HepG2 (cell line): ENCODE results near the gene METTL1. TPM values are rescaled to one million over a fixed set of nuclear protein-coding genes. Genes with fewer than 3 reads are reported as not detected.

Source experiments
- ATAC-seq: fragments of 200-7000 bp; cut with Tn5 transposase; 3 replicates; pipeline ENCODE4 v1.9.1; 2020; ENCODE audit warnings: mild to moderate bottlenecking, moderate library complexity
- BruUV-seq: library from RNA; stranded (reverse); fragments of 400-500 nt; replicated peaks from 2 replicates; lab custom pipeline; 2021; lab: Mats Ljungman, UMichigan
- CTCF ChIA-PET: fragments of 300-600 bp; formaldehyde crosslinking; extraction: SDS; loops from one replicate; lab custom pipeline; 2021; ENCODE audit warnings: low total read pairs, inconsistent platforms, low intra/inter-chr PET ratio; lab: Yijun Ruan, JAX
- POLR2A ChIA-PET: fragments of 350-600 bp; sonication (Branson Sonifier 250); formaldehyde crosslinking; loops from one replicate; lab custom pipeline; 2020; ENCODE audit warnings: antibody characterized with exemption, inconsistent platforms; lab: Yijun Ruan, JAX
- DNase-seq: peaks from one replicate; pipeline ENCODE4 v3.0.0-alpha.2; 2015; ENCODE audit warnings: low spot score
- FAIRE-seq: peaks from 3 replicates; lab custom pipeline; 2011; peaks lifted over from hg19 to GRCh38; lab: Jason Lieb, UNC
- H2AFZ ChIP-seq: one replicate; pipeline ENCODE4 v1.6.1; 2011; ENCODE audit warnings: low read length, inconsistent platforms
- H3K27ac ChIP-seq: fragments of 300-600 bp; 3 replicates; pipeline ENCODE4 v1.8.0; 2011; ENCODE audit warnings: mixed run types, mild to moderate bottlenecking, mixed read lengths, low read length, inconsistent platforms; ENCODE audit not compliant: insufficient read depth; ENCODE audit errors: extremely low read length
- H3K27me3 ChIP-seq, 2 experiments: fragments of 200-600 bp in 1 of 2; 2 replicates in 1 of 2; 3 replicates in 1 of 2; pipeline versions ENCODE4 v1.6.0 to v1.8.0; 2011; ENCODE audit warnings: low read length in 2 of 2, mild to moderate bottlenecking in 2 of 2, moderate library complexity in 2 of 2, inconsistent platforms in 1 of 2; ENCODE audit not compliant: insufficient read depth in 2 of 2, control insufficient read depth in 1 of 2
- H3K36me3 ChIP-seq, 2 experiments: fragments of 200-600 bp in 1 of 2; replicated peaks in 1 of 2; 2 replicates in 1 of 2; 3 replicates in 1 of 2; pipeline versions ENCODE4 v1.5.1 to v1.8.0; 2011; ENCODE audit warnings: low read length in 2 of 2, inconsistent platforms in 1 of 2; ENCODE audit not compliant: insufficient read depth in 2 of 2, control insufficient read depth in 1 of 2
- H3K4me1 ChIP-seq: 2 replicates; pipeline ENCODE4 v1.5.1; 2012; ENCODE audit warnings: low read length, inconsistent platforms; ENCODE audit not compliant: insufficient read depth
- H3K4me2 ChIP-seq: 2 replicates; pipeline ENCODE4 v1.6.0; 2011; ENCODE audit warnings: low read depth, low read length, inconsistent platforms
- H3K4me3 ChIP-seq, 3 experiments: fragments of 200-600 bp in 1 of 3; sonication (generic), shearing (Covaris generic) in 1 of 3; replicated peaks in 1 of 3; 2 replicates each; pipeline ENCODE4 v1.5.1; 2011 to 2016; ENCODE audit warnings: low read length in 3 of 3, inconsistent platforms in 2 of 3, low read depth in 2 of 3, mild to moderate bottlenecking in 2 of 3, control low read depth in 1 of 3, mixed read lengths in 1 of 3; ENCODE audit not compliant: insufficient read depth in 1 of 3
- H3K79me2 ChIP-seq: one replicate; pipeline ENCODE4 v1.6.1; 2011; ENCODE audit warnings: low read length, inconsistent platforms; ENCODE audit not compliant: insufficient read depth
- H3K9ac ChIP-seq: 2 replicates; pipeline ENCODE4 v1.6.0; 2011; ENCODE audit warnings: mild to moderate bottlenecking, low read depth, low read length, inconsistent platforms; ENCODE audit not compliant: insufficient read depth
- H3K9me3 ChIP-seq: 2 replicates; pipeline ENCODE4 v1.5.1; 2012; ENCODE audit warnings: mild to moderate bottlenecking, low read length
- H4K20me1 ChIP-seq: 2 replicates; pipeline ENCODE4 v1.6.0; 2011; ENCODE audit warnings: inconsistent platforms, mild to moderate bottlenecking, low read length, moderate library complexity; ENCODE audit not compliant: insufficient read depth
- CBX5 ChIP-seq: sonication (generic); formaldehyde crosslinking; IDR thresholded peaks from 2 replicates; pipeline ENCODE4 v1.4.0; 2020; ENCODE audit warnings: missing genetic modification reagents, borderline replicate concordance
- TRIM24 ChIP-seq: sonication (generic); formaldehyde crosslinking; IDR thresholded peaks from 2 replicates; pipeline ENCODE4 v1.8.0; 2022; ENCODE audit warnings: mild to moderate bottlenecking, missing genetic modification reagents
- ZNF138 ChIP-seq: sonication (generic); formaldehyde crosslinking; IDR thresholded peaks from 2 replicates; pipeline ENCODE4 v1.5.0; 2020; ENCODE audit warnings: mild to moderate bottlenecking, low read depth, missing genetic modification reagents
- ZNF44 ChIP-seq: sonication (generic); formaldehyde crosslinking; IDR thresholded peaks from 2 replicates; pipeline ENCODE4 v1.5.1; 2020; ENCODE audit warnings: mild to moderate bottlenecking, missing genetic modification reagents
- ZNF674 ChIP-seq: sonication (generic); formaldehyde crosslinking; IDR thresholded peaks from 2 replicates; pipeline ENCODE4 v1.5.0; 2020; ENCODE audit warnings: low read depth, mild to moderate bottlenecking, missing genetic modification reagents
- WGBS: methylation state at CpG from one replicate; pipeline ENCODE4 v1.1.6; 2017; ENCODE audit warnings: low lambda C conversion rate; 5-methylcytosine and 5-hydroxymethylcytosine counted together
- in situ Hi-C: cut with HindIII; loops from 2 replicates; pipeline ENCODE4 v1.10.0; 2017; ENCODE audit warnings: low pct_unique_long_range_greater_than_20kb; ENCODE audit not compliant: extremely low pct_ligation_motif_present
- intact Hi-C: fragments of 100-400 bp; cut with micrococcal nuclease; formaldehyde crosslinking; loops from one replicate; pipeline ENCODE4 v1.10.0; 2022; ENCODE audit not compliant: unreplicated experiment
- polyA plus RNA-seq, 8 experiments: library from polyadenylated mRNA; depleted of rRNA in 3 of 8; stranded (reverse) in 7 of 8; unstranded in 1 of 8; fragments of >200 nt; fragmentation: Illumina TruSeq in 4 of 8; extraction: Trizol in 4 of 8; gene quantifications; 2 replicates each; pipeline versions ENCODE4 v1.2.1 to v1.2.3, GENCODE V29; 2011 to 2016; ENCODE audit warnings: low read depth in 4 of 8, missing spikeins in 1 of 8, mixed read lengths in 1 of 8; ENCODE audit not compliant: insufficient read depth in 1 of 8
- total RNA-seq, 5 experiments: library from RNA; depleted of rRNA; stranded (reverse); fragments of >200 nt; fragmentation: Illumina TruSeq; extraction: Trizol; gene quantifications; 2 replicates each; pipeline ENCODE4 v1.2.3, GENCODE V29; 2016; ENCODE audit warnings: low read depth in 1 of 5
- TF ChIP-seq, protein P1 (sequence below): sonication (generic); formaldehyde crosslinking; IDR thresholded peaks from 2 replicates; pipeline ENCODE4 v1.4.0; 2020; ENCODE audit warnings: missing genetic modification reagents

The METTL1 gene
- total and polyA plus RNA-seq, 2 of the 13 experiments (the other 11 are each of a cell fraction or from before 2014, with no cell fraction given), result 34.7 to 36.9 TPM

DNA sequence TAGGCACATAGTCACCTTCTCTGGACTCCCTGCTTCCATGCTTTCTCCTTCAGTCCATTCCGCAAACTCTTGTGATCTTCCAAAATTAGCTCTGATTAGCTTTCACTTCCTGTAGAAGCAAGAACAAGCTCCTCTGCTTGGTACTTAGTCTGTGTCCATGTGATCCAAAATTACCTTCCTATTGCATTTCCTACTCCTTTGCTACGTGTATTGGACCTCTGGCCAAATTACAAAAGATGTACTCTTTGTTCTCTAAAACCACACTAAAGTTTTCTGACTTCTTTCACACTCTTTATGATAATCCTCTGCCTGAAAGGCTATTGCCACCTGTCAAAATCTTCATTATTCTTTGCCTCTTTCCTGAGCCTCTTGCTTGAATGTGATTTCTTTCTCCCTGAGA, 9.9 kb upstream of the METTL1 start:
- 89% methylated on average over 2 of the region's 2 CpGs for WGBS
- FAIRE-seq (no peak), ATAC-seq (no peak), DNase-seq (no peak)
- no peak overlapping the region for H3K9ac ChIP-seq
- BruUV-seq, result no TSS peak
- no peaks in the 10 kb centered on the region for H3K9me3 ChIP-seq
- no peak overlapping the region for H3K27ac ChIP-seq
- intact Hi-C loops (loop anchor here (1.0 kb wide), 2 partner anchors 10 to 124 kb away; partner anchors contain the start of genes EEF1AKMT3 and METTL1), in situ Hi-C loops (no loop called here)
- H2AFZ ChIP-seq, result no peak overlapping the region
- no peaks in the 10 kb centered on the region for H4K20me1 ChIP-seq
- peaks cover 6 to 24% of the 10 kb centered on the region in 2 experiments for H3K36me3 ChIP-seq
- ChIA-PET POLR2A (interaction anchor here (0.9 kb wide), 1 partner anchor 10 kb away, joined by 3 read pairs; the partner anchor contains the start of genes EEF1AKMT3 and METTL1), CTCF (interaction anchor here (1.8 kb wide), 1 partner anchor 123 kb away, joined by 13 read pairs; no protein-coding TSS in a partner anchor)
- no peaks in the 10 kb centered on the region; a peak in 1 of 5 replicates for H3K27me3 ChIP-seq
- H3K79me2 ChIP-seq, result peaks cover 16% of the 10 kb centered on the region
- peaks cover 17% of the 10 kb centered on the region for H3K4me1 ChIP-seq
- H3K4me3 ChIP-seq, result no peak overlapping the region
- no peak overlapping the region for H3K4me2 ChIP-seq
- TF ChIP-seq ZNF44 (CRISPR knock-in tag) (0 out of 2 replicates have a peak, but pooled peaks have one; percentile 4), TRIM24 (CRISPR knock-in tag) (no peak), ZNF674 (CRISPR knock-in tag) (no peak), ZNF138 (CRISPR knock-in tag) (no peak), CBX5 (no peak)
- TF ChIP-seq, protein P1, sequence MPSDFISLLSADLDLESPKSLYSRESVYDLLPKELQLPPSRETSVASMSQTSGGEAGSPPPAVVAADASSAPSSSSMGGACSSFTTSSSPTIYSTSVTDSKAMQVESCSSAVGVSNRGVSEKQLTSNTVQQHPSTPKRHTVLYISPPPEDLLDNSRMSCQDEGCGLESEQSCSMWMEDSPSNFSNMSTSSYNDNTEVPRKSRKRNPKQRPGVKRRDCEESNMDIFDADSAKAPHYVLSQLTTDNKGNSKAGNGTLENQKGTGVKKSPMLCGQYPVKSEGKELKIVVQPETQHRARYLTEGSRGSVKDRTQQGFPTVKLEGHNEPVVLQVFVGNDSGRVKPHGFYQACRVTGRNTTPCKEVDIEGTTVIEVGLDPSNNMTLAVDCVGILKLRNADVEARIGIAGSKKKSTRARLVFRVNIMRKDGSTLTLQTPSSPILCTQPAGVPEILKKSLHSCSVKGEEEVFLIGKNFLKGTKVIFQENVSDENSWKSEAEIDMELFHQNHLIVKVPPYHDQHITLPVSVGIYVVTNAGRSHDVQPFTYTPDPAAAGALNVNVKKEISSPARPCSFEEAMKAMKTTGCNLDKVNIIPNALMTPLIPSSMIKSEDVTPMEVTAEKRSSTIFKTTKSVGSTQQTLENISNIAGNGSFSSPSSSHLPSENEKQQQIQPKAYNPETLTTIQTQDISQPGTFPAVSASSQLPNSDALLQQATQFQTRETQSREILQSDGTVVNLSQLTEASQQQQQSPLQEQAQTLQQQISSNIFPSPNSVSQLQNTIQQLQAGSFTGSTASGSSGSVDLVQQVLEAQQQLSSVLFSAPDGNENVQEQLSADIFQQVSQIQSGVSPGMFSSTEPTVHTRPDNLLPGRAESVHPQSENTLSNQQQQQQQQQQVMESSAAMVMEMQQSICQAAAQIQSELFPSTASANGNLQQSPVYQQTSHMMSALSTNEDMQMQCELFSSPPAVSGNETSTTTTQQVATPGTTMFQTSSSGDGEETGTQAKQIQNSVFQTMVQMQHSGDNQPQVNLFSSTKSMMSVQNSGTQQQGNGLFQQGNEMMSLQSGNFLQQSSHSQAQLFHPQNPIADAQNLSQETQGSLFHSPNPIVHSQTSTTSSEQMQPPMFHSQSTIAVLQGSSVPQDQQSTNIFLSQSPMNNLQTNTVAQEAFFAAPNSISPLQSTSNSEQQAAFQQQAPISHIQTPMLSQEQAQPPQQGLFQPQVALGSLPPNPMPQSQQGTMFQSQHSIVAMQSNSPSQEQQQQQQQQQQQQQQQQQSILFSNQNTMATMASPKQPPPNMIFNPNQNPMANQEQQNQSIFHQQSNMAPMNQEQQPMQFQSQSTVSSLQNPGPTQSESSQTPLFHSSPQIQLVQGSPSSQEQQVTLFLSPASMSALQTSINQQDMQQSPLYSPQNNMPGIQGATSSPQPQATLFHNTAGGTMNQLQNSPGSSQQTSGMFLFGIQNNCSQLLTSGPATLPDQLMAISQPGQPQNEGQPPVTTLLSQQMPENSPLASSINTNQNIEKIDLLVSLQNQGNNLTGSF (CRISPR knock-in tag), result no peak
